Psoas muscle (tissue), 8 donors: Measurements from ENCODE around the gene GCN1. TPM values are rescaled to one million over a fixed set of nuclear protein-coding genes. Genes with fewer than 3 reads are reported as not detected.
A peak's percentile ranks its signal among the peaks of the same experiment; 100 is the strongest.

Experiments
- ATAC-seq, 4 donors: fragments of 200-7000 bp; cut with Tn5 transposase; one replicate each; pipeline ENCODE4 v1.9.1; 2020; ENCODE audit warnings: moderate library complexity in 3 of 4, mild to moderate bottlenecking in 2 of 4
- DNase-seq, 2 donors: peaks; one replicate each; pipeline ENCODE4 v3.0.0-alpha.2; 2020
- H3K27ac ChIP-seq: fragments of 200-600 bp; one replicate; pipeline ENCODE4 v1.8.0; 2022
- H3K27me3 ChIP-seq, 3 donors: fragments of 200-600 bp in 1 of 3; one replicate each; pipeline versions ENCODE4 v1.6.1 to v1.8.0; 2013 to 2022; ENCODE audit warnings: low read length in 2 of 3, mild to moderate bottlenecking in 2 of 3, moderate library complexity in 1 of 3; ENCODE audit not compliant: insufficient read depth in 3 of 3
- H3K36me3 ChIP-seq, 2 donors: fragments of 200-600 bp in 1 of 2; one replicate each; pipeline versions ENCODE4 v1.6.1 to v1.8.0; 2013 to 2022; ENCODE audit warnings: low read depth in 1 of 2, mild to moderate bottlenecking in 1 of 2, moderate library complexity in 1 of 2; ENCODE audit not compliant: insufficient read depth in 1 of 2
- H3K4me1 ChIP-seq: fragments of 200-600 bp; one replicate; pipeline ENCODE4 v1.8.0; 2022
- H3K4me3 ChIP-seq: fragments of 200-600 bp; one replicate; pipeline ENCODE4 v1.8.0; 2022; ENCODE audit warnings: mild to moderate bottlenecking
- H3K9me3 ChIP-seq: fragments of 200-600 bp; one replicate; pipeline ENCODE4 v1.8.0; 2022
- WGBS, 3 donors: extraction: QIAGEN DNeasy Blood & Tissue Kit; methylation state at CpG; one replicate each; pipeline versions ENCODE4 v1.1.6 to v1.1.7; 2013; 5-methylcytosine and 5-hydroxymethylcytosine counted together
- intact Hi-C, 2 donors: fragments of 100-400 bp; cut with DNase I; formaldehyde crosslinking; loops; one replicate each; pipeline versions ENCODE4 v1.11.0 to v1.14.2; 2022
- polyA plus RNA-seq, 3 donors: library from polyadenylated mRNA; stranded (reverse); fragments of 200-250 nt; gene quantifications; one replicate each; pipeline ENCODE4 v1.2.3, GENCODE V29; 2013
- total RNA-seq, 4 donors: library from RNA; stranded (reverse); fragmentation: NEBNext Ultra II Directional in 2 of 4; extraction: Animal tissue kit (Norgen Biotek cat#: 25700) in 2 of 4; gene quantifications; one replicate each; pipeline versions ENCODE4 v1.2.1 to v1.2.4, GENCODE V29; 2021 to 2023
- TF ChIP-seq, protein P1 (sequence below): fragments of 200-600 bp; IDR thresholded peaks from one replicate; pipeline ENCODE4 v1.8.0; 2022; ENCODE audit warnings: antibody characterized with exemption
- donor health status: healthy with polysubstance abuse.
- donor health status: DM: no; HTN: no; CAD: no; lungs with moderate emphysema.
- donor health status: Bipolar disorder and iron deficiency.
- donor health status: healthy.
- donor health status: DM: yes; HTN: yes; CAD: no.
- donor health status: DM: no; HTN: no; CAD: no.
- donor health status: DM: no; HTN: no; CAD: no.
- donor health status: DM: yes; HTN: yes; CAD: no.

Gene GCN1
- total and polyA plus RNA-seq, 7 donors = 19.6 to 80.9 (median 63.1) TPM

- Histone ChIP-seq H3K27me3 (no peaks in the 10 kb centered on the region), H3K27ac (peak overlapping the region; percentile 55), H3K4me3 (no peak overlapping the region), H3K36me3 (peaks cover 20 to 55% of the 10 kb centered on the region in 2 donors), H3K4me1 (peaks cover 9% of the 10 kb centered on the region), H3K9me3 (no peaks in the 10 kb centered on the region)
- DNase-seq (no peak), ATAC-seq (peak; percentile 69 to 79 (median 78))
- WGBS, 3 donors = 57 to 84% (median 65%) methylated on average over 6 of the region's 6 CpGs
- TF ChIP-seq, protein P1, sequence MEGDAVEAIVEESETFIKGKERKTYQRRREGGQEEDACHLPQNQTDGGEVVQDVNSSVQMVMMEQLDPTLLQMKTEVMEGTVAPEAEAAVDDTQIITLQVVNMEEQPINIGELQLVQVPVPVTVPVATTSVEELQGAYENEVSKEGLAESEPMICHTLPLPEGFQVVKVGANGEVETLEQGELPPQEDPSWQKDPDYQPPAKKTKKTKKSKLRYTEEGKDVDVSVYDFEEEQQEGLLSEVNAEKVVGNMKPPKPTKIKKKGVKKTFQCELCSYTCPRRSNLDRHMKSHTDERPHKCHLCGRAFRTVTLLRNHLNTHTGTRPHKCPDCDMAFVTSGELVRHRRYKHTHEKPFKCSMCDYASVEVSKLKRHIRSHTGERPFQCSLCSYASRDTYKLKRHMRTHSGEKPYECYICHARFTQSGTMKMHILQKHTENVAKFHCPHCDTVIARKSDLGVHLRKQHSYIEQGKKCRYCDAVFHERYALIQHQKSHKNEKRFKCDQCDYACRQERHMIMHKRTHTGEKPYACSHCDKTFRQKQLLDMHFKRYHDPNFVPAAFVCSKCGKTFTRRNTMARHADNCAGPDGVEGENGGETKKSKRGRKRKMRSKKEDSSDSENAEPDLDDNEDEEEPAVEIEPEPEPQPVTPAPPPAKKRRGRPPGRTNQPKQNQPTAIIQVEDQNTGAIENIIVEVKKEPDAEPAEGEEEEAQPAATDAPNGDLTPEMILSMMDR = no peak
- intact Hi-C loops = no loop called here
Observed at GRCh38 chr12:120125792-120126634, 68.5 kb downstream of the GCN1 start.

DNA sequence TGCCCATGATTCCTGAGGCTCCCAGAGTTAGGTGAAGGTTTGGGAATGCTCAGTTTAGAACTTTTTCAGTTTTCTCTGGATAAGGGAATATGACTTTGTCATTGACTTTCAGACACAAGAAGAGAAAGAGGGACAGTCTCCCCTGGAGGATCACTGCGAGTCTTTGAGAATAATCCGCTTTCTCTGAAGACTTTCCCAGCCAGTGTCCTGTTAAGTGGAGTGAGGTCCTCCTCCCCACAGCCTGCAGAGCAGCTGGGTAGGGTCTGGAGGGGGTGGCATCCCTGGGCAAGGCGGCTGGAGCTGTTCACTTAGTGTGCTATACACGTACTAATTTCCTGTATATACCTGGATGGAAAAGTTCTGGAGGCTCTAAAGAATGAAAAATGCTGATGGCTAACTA lies 69.5 kb downstream of the GCN1 start:
- Histone ChIP-seq H3K9me3 (no peaks in the 10 kb centered on the region), H3K4me1 (peaks cover 9% of the 10 kb centered on the region), H3K4me3 (no peak overlapping the region), H3K27ac (no peak overlapping the region), H3K27me3 (no peaks in the 10 kb centered on the region), H3K36me3 (peaks cover 16 to 45% of the 10 kb centered on the region in 2 donors)
- intact Hi-C loops = no loop called here
- ATAC-seq (no peak), DNase-seq (no peak)
- WGBS, 3 donors = 85 to 89% (median 85%) methylated on average over 4 of the region's 4 CpGs
- TF ChIP-seq, protein P1 = no peak

DNA sequence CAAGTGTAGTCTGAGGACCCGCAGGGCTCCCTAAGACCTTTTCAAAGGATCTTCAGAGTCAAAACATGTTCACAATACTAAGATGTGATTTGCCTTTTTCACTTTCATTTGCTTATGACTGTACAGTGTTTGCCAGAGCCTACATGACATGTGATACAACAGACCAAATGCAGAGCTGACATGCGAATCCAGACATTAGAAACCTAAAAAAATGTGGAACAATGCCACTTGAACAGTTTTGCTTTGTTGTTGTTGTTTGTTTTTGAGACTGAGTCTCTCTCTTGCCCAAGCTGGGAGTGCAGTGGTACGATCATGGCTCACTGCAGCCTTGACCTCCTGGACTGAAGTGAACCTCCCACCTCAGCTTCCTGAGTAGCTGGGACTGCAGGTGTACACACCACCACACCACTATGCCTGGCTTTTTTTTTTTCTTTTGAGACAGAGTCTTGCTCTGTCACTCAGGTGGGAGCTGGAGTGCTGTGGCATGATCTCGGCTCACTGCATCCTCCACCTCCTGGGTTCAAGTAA lies 72.7 kb downstream of the GCN1 start:
- Histone ChIP-seq H3K4me3 (no peak overlapping the region), H3K27me3 (no peaks in the 10 kb centered on the region), H3K27ac (no peak overlapping the region), H3K36me3 (peaks cover 0 to 13% of the 10 kb centered on the region in 2 donors), H3K9me3 (no peaks in the 10 kb centered on the region), H3K4me1 (peaks cover 29% of the 10 kb centered on the region)
- no peak for ATAC-seq
- TF ChIP-seq, protein P1 = no peak
- WGBS, 3 donors = 55 to 72% (median 68%) methylated on average over 4 of the region's 4 CpGs
- intact Hi-C loops = no loop called here
- no peak for DNase-seq

- WGBS, 3 donors = 59 to 66% (median 66%) methylated on average over 2 of the region's 2 CpGs
- no peak for ATAC-seq
- intact Hi-C loops = no loop called here
- no peak overlapping the region for H3K27ac ChIP-seq
- no peak for DNase-seq
- H3K27me3 ChIP-seq = no peaks in the 10 kb centered on the region
- H3K4me1 ChIP-seq = peaks cover 25% of the 10 kb centered on the region
- no peak overlapping the region for H3K4me3 ChIP-seq
- TF ChIP-seq, protein P1 = no peak
- H3K36me3 ChIP-seq = peaks cover 0 to 8% of the 10 kb centered on the region in 2 donors
- no peaks in the 10 kb centered on the region for H3K9me3 ChIP-seq
Observed at GRCh38 chr12:120121343-120121742, 73.2 kb downstream of the GCN1 start.
